ENCODE measurements around the gene MRPS11.

MRPS11 gene

DNA sequence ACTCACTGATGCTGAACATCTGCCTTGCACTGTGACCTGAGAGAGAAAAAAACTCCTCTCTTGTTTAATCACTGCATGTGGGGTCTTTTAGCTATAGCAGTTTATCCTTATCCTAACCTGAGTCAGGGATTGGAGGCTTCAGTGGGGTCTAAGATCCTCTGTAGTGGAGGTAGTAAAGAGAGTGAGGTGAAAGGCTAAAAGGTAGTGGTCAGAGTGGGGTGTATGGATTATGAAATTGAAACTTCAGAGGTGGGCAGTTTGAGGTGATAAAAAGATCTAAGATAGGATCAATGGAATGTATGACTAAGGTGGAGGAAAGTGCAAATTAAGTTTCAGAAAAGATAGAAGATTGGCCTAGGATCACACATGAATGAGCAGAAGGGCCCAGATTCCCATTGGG, 42.5 kb downstream of the MRPS11 start:
- H3K27ac ChIP-seq (replicated peaks): no peak overlapping the region
- DNase-seq (ENCODE audit: low read depth in 1 of 2, low spot score in 1 of 2): no peak
- no peak for TF ChIP-seq SPI1 (IDR thresholded peaks at IDR 0.05; ENCODE audit: borderline replicate concordance, low read depth)
- TF ChIP-seq, protein P1, sequence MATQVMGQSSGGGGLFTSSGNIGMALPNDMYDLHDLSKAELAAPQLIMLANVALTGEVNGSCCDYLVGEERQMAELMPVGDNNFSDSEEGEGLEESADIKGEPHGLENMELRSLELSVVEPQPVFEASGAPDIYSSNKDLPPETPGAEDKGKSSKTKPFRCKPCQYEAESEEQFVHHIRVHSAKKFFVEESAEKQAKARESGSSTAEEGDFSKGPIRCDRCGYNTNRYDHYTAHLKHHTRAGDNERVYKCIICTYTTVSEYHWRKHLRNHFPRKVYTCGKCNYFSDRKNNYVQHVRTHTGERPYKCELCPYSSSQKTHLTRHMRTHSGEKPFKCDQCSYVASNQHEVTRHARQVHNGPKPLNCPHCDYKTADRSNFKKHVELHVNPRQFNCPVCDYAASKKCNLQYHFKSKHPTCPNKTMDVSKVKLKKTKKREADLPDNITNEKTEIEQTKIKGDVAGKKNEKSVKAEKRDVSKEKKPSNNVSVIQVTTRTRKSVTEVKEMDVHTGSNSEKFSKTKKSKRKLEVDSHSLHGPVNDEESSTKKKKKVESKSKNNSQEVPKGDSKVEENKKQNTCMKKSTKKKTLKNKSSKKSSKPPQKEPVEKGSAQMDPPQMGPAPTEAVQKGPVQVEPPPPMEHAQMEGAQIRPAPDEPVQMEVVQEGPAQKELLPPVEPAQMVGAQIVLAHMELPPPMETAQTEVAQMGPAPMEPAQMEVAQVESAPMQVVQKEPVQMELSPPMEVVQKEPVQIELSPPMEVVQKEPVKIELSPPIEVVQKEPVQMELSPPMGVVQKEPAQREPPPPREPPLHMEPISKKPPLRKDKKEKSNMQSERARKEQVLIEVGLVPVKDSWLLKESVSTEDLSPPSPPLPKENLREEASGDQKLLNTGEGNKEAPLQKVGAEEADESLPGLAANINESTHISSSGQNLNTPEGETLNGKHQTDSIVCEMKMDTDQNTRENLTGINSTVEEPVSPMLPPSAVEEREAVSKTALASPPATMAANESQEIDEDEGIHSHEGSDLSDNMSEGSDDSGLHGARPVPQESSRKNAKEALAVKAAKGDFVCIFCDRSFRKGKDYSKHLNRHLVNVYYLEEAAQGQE (IDR thresholded peaks at IDR 0.05; ENCODE audit: insufficient replicate concordance, low read depth): no peak
- no peak for TF ChIP-seq POLR2AphosphoS5 (IDR thresholded peaks at IDR 0.05; ENCODE audit: low read depth)
- TF ChIP-seq GABPA (IDR thresholded peaks at IDR 0.05; ENCODE audit: low read depth): no peak
- TF ChIP-seq, protein P2, sequence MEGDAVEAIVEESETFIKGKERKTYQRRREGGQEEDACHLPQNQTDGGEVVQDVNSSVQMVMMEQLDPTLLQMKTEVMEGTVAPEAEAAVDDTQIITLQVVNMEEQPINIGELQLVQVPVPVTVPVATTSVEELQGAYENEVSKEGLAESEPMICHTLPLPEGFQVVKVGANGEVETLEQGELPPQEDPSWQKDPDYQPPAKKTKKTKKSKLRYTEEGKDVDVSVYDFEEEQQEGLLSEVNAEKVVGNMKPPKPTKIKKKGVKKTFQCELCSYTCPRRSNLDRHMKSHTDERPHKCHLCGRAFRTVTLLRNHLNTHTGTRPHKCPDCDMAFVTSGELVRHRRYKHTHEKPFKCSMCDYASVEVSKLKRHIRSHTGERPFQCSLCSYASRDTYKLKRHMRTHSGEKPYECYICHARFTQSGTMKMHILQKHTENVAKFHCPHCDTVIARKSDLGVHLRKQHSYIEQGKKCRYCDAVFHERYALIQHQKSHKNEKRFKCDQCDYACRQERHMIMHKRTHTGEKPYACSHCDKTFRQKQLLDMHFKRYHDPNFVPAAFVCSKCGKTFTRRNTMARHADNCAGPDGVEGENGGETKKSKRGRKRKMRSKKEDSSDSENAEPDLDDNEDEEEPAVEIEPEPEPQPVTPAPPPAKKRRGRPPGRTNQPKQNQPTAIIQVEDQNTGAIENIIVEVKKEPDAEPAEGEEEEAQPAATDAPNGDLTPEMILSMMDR (IDR thresholded peaks at IDR 0.05; ENCODE audit: insufficient read depth, low read length): no peak
- H3K4me3 ChIP-seq (replicated peaks; ENCODE audit: insufficient read depth, low read length): no peak overlapping the region
- no peaks in the 10 kb centered on the region for H3K27me3 ChIP-seq (ENCODE audit: insufficient read depth, poor library complexity, severe bottlenecking)

DNA sequence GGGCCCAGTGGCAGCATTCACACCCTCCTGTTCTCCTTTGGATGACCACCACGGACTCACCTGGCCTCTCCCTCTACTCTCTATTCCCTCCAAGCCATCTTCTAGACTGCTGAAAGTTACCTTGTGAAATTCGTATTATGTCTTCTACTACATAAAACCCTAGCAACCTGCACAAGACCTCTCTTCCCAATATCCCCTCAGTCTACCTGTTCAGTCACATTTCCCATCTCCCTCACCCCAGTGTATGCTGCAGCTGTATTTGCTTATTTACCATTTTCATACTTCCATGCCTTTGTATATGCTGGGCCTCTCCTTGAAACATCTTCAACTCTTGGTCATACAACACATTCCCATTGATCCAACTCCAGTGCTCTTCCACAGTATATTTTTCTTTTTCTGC, 43.7 kb downstream of the MRPS11 start:
- H3K27me3 ChIP-seq (ENCODE audit: insufficient read depth, poor library complexity, severe bottlenecking): no peaks in the 10 kb centered on the region
- no peak overlapping the region for H3K27ac ChIP-seq (replicated peaks)
- DNase-seq (ENCODE audit: low read depth in 1 of 2, low spot score in 1 of 2): no peak
- TF ChIP-seq SPI1 (IDR thresholded peaks at IDR 0.05; ENCODE audit: borderline replicate concordance, low read depth) (no peak), POLR2AphosphoS5 (IDR thresholded peaks at IDR 0.05; ENCODE audit: low read depth) (no peak), GABPA (IDR thresholded peaks at IDR 0.05; ENCODE audit: low read depth) (no peak)
- TF ChIP-seq, protein P1 (IDR thresholded peaks at IDR 0.05; ENCODE audit: insufficient replicate concordance, low read depth): no peak
- TF ChIP-seq, protein P2 (IDR thresholded peaks at IDR 0.05; ENCODE audit: insufficient read depth, low read length): no peak
- H3K4me3 ChIP-seq (replicated peaks; ENCODE audit: insufficient read depth, low read length): no peak overlapping the region

DNA sequence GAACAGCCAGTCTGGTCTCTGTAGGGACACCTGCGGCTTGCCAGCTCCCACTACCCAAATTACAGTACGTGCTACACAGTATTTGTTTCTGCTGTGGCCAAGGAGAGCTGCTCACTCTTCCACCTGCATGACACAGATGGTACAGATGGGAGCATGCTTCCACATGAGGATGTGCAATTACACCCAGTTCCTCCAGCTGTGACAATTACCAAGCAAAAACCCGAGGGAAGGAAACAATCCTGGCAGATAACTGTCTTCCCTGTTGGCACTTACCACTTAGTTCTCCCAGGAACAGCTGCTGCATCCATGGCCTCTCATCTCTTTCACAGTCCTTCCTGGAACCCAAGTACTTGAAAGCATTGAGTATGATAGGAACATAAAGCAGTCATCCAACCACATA, 44.6 kb downstream of the MRPS11 start:
- H3K27ac ChIP-seq (replicated peaks): no peak overlapping the region
- no peak for TF ChIP-seq SPI1 (IDR thresholded peaks at IDR 0.05; ENCODE audit: borderline replicate concordance, low read depth)
- H3K4me3 ChIP-seq (replicated peaks; ENCODE audit: insufficient read depth, low read length): no peak overlapping the region
- DNase-seq (ENCODE audit: low read depth in 1 of 2, low spot score in 1 of 2): no peak
- H3K27me3 ChIP-seq (ENCODE audit: insufficient read depth, poor library complexity, severe bottlenecking): no peaks in the 10 kb centered on the region

DNA sequence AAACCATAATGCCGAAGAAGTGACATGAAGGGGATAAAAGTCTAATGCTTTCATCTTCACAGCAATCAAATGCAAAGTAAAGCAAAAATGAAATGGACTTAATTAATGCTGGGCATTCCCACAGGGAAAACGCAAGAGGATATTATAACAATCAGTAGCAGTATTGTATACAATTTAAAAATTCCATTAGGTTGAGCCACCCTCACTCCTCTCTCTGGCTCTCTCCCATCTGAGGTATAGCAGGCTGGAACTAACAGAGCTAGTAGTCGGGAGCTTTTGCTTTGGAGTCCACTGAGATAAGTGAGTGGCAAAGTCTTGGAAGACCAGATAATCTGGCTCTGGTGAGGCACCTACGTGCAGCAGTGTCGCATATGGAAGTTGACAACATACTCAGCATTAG, 45.1 kb downstream of the MRPS11 start:
- Histone ChIP-seq H3K27me3 (ENCODE audit: insufficient read depth, poor library complexity, severe bottlenecking) (no peaks in the 10 kb centered on the region), H3K27ac (replicated peaks) (no peak overlapping the region), H3K4me3 (replicated peaks; ENCODE audit: insufficient read depth, low read length) (no peak overlapping the region)
- TF ChIP-seq POLR2AphosphoS5 (IDR thresholded peaks at IDR 0.05; ENCODE audit: low read depth): no peak
- no peak for TF ChIP-seq SPI1 (IDR thresholded peaks at IDR 0.05; ENCODE audit: borderline replicate concordance, low read depth)
- no peak for DNase-seq (ENCODE audit: low read depth in 1 of 2, low spot score in 1 of 2)

DNA sequence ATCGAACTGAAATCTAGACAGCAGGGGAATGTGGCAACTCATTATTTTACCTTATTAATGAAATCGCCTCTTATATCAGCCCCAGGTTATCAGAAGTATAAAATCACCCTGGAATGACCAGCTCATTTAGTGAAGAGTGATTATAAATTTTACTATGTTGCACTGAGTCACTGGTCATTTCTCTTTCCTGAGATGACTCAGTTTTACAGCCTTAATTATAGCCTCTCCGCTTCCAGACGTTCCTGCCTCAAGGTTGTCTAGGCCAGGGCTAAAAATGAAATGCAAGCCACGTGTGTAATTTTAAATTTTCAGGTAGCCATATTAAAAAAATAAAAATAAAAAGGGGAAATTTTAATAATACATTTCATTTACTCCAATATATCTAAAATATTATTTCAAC, 45.7 kb downstream of the MRPS11 start:
- no peak overlapping the region for H3K4me3 ChIP-seq (replicated peaks; ENCODE audit: insufficient read depth, low read length)
- H3K27ac ChIP-seq (replicated peaks): no peak overlapping the region
- no peak for DNase-seq (ENCODE audit: low read depth in 1 of 2, low spot score in 1 of 2)
- H3K27me3 ChIP-seq (ENCODE audit: insufficient read depth, poor library complexity, severe bottlenecking): no peaks in the 10 kb centered on the region
- TF ChIP-seq, protein P2 (IDR thresholded peaks at IDR 0.05; ENCODE audit: insufficient read depth, low read length): no peak
- TF ChIP-seq SPI1 (IDR thresholded peaks at IDR 0.05; ENCODE audit: borderline replicate concordance, low read depth) (no peak), POLR2AphosphoS5 (IDR thresholded peaks at IDR 0.05; ENCODE audit: low read depth) (no peak), GABPA (IDR thresholded peaks at IDR 0.05; ENCODE audit: low read depth) (no peak)
- TF ChIP-seq, protein P1 (IDR thresholded peaks at IDR 0.05; ENCODE audit: insufficient replicate concordance, low read depth): no peak
